ENCODE results near the gene CFAP74.

CFAP74 gene, protein sequence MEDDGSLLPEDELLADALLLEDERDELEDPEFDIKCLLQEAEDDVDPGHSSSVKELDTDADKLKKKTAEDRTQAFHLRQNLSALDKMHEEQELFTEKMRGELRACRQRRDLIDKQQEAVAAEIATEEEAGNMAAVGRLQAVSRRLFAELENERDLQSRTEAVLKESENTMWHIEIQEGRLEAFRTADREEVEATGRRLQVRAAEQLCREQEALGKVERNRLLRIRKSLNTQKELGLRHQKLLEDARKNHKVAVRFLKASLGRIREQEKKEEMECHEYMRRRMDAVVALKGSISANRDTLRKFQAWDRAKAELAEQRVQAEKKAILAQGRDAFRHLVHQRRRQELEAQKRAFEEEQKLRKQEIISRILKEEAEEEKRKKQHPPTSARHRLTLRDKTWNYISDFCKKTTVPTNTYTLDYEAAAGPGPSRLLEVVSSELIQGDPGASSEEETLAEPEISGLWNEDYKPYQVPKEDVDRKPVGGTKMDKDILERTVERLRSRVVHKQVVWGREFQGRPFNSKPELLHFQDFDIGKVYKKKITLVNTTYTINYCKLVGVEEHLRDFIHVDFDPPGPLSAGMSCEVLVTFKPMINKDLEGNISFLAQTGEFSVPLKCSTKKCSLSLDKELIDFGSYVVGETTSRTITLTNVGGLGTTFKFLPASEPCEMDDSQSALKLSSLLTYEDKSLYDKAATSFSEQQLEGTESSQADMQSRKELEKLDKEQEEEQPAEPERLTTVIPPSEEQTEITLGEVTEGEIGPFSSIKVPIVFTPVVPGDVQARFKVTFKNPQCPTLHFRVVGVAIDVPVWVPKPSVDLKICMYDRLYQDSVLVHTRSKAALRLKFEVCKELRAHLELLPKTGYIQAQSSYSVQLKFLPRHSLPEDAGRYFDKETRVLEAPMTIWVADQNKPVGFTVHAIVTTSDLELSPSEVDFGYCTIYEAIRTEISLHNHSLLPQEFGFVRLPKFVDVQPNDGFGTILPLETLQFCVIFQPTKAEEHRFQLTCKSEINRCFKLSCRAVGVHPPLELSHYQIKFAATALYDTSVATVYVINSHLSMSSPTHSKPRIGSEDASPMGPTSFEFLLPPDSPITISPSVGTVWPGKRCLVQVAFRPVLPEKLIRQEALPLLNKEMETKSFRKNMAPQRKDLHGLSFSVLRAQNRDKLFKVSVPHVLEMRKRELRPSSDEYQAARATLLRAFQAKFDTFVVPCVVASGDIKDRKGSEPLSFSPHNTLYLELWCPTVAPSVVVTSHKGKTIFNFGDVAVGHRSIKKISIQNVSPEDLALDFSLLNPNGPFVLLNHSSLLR (N-terminal part only)

GRCh38 chr1:2003541-2004131 lies at the start of gene CFAP74:
TSS of gene CFAP74 (minus strand) at chr1:2003786. CDS start at chr1:1990956, 12,830 bp downstream.
- DNase-seq = no peak

- no peak for DNase-seq
Measured at GRCh38 chr1:2053217-2053616, 49.6 kb upstream of the CFAP74 start.

- DNase-seq = no peak
Measured at GRCh38 chr1:2052756-2053155, 49.2 kb upstream of the CFAP74 start.

DNA sequence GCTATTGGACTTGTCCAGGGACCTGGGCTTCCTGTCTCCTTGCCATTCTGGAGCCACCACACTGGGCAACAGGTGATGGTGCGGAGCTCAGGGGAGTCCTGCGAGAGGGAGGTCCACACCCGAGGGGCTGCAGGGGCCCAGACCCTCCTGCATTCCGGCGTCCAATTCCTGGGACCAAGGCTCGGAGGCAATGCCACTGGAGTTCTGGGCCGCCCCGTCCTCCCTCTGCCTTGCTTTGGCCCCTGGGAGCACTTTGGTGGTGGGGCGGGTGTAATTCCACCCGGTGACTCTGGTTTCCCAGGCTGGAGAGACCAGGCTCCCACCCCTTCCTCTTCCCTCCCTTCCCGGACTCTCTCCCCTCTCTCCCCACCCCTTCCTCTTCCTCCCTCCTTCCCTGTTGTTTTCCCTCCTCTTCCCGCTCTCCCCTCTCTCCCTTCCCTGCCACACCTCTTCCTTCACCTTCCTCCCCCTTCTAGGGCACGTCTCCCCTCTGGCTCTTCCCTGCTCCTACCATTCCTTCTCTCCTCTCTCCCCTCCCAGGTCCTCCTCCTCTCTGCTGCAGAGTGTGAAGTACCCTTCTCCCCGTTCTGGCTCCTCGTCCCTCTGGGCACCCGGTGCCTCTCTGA lies 48.6 kb upstream of the CFAP74 start:
- no peak for DNase-seq

GRCh38 chr1:2050793-2051682 lies 47.5 kb upstream of the CFAP74 start:
- no peak for DNase-seq

DNA sequence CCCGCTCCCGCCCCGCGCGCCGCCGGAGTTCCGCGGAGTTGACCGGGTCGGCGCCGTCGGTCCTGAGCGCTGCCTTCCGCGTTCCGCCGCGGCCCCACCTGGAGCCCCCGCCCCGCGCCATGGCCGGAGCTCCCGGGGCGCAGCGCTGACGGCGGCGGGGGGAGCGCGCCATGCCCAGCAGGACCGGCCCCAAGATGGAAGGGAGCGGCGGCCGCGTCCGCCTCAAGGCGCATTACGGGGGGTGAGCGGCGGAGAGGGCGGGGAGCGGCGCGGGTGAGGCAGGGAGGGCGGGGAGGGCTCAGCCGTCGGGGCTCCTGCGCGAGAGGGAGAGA lies 46.8 kb upstream of the CFAP74 start:
- no peak for DNase-seq

- DNase-seq = peak; percentile 16
Measured at GRCh38 chr1:2049718-2050431, 46.3 kb upstream of the CFAP74 start, which contains the start of gene PRKCZ. TSS of gene PRKCZ (plus strand) at chr1:2050411. CDS start at chr1:2050631, 220 bp downstream.

DNA sequence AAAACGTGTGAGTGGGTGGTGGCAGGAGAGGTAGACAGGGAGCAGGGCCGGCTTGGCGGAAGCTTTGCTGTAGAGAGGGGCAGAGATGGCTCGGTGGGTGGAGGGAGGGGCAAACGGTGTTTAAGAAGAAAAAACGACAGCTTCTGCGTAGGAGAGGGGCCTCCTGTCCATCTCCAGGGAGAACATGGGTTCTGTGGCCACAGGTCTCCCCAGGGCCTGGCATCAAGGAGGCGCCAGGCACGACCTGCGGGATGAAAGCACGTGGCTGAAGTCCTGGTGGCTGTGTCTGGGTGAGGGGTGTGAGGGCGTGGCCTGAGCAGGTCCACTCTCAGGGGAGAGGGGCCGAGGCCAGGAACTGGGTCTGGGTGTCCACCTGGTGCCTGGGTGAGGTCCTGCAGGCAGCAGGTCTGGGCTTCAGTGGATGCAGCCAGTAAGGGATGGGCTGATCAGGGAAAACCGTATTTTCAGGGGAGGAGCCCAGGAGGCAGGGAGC lies 45.7 kb upstream of the CFAP74 start:
- no peak for DNase-seq

GRCh38 chr1:2047749-2048729 lies 44.5 kb upstream of the CFAP74 start:
- DNase-seq = no peak

DNA sequence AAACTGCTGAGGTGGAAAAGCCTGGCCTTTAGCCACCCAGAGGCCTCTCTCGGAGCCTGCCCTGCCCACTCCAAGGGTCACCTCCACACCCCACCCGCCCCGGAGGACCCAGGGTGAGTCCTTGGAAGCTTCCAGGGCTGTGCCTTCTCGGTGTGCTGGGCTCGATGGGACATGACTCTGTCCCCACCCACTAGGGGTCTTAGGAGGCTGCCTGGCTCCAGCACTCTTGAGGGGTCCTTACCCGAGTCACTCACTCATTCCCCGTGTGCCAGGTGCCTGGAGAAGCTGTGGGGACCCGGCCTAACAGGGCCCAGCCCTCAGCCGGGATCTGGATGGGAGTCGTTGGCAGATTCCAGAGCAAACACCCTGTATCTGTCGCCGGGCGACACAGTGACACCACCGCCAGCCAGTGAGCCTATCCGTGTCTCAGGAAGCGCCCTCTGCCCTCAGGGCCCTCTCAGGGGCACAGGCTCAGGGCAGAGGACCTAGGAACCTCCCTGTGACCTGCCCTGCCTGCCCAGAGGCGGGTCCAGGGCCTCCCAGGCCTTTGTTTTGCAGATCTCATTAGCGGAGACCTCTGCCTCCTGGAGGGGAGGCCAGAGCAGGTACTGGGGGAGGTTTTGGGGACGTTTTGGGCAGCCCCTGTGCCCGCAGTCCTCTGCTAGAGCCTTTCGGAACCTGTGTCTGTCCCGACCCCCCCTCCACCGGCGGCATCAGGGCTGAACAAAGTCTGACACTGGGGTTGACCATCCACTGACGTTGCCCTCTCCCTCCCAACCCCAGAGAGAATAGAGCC lies 43.6 kb upstream of the CFAP74 start:
- no peak for DNase-seq

DNA sequence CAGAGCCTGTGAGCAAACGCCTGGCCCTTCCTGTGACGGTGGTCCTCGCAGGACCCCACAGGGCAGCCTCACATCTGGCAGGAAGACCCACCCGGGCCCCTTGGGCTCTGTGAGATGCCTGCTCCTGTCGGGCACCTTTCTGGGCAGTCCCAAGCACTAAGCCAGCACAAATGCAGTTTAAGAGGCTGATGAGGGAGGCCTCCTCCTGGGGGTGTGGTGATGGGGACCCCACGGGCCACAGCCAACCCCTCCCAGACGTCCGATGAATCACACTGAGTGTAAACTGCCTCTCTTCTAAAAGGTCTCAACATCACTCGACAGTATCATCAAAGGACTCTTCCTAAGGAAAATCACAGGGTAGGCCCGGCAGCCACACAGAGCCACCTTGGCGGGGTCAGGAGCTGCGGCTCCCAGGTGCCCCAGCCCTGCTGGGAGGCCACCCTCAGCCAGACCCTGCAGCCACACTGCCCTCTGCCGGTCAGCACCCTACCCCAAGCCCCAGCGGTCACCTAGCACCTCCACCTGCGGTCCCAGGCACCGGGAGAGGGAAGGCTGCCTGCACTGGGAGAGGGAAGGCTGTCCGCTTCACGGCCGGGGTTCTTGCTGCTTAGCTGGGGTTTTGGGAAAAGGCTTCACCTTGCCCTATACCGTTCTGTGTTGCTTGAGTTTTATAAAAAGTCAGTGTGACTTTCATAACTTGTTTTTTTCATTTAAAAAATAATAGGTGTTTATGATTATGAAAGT lies 42.8 kb upstream of the CFAP74 start:
- DNase-seq = no peak

GRCh38 chr1:2045468-2046173 lies 42.0 kb upstream of the CFAP74 start:
- no peak for DNase-seq

DNA sequence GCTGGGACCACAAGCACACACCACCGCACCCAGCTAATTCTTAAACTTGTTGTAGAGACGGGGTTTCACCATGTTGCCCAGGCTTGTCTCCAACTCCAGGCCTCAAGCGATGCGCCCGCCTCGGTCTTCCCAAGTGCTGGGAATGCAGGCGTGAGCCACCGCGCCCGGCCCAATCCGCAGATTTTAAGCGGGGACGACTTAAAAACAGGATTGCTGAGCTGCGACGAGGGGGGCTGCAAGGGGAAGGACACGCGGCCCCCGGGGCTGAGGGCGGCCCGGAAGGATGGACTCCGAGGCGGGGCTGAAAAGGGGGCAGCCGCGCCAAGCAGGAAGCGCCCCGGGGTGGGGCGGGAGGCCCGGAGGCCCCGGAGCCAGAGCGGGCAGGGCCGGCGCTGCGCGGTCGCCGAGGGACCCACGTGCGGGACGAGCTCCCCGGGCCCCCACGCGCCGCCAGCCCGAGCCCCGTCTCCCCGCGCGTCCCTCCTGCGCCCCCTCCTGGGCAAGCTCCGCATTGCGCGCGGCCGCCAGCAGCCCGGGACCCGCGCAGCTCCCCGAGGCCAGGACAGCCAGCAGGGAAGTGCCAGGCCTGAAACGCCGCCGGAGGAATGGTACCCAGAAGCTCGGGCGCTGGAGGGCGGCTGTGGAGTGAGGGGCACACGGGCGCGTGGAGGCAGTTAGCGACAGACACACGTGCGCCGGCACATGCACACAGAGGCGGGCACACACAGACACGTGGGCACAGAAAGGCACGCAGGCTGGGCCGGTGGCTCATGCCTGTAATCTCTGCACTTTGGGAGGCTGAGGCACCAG lies 41.1 kb upstream of the CFAP74 start:
- no peak for DNase-seq

DNA sequence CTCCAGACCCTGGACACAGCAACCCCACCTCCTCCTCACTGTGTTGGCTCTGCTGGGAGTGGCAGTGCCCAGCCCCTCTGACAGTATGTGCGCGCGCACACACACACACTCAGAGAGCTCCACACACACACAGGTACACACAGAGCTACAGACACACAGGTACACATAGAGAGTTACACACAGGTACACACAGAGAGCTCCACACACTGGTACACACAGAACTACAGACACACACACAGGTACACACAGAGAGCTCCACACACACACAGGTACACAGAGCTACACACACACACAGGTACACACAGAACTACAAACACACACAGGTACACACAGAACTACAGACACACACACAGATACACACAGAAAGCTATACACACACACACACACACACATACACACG lies 40.3 kb upstream of the CFAP74 start:
- no peak for DNase-seq

DNA sequence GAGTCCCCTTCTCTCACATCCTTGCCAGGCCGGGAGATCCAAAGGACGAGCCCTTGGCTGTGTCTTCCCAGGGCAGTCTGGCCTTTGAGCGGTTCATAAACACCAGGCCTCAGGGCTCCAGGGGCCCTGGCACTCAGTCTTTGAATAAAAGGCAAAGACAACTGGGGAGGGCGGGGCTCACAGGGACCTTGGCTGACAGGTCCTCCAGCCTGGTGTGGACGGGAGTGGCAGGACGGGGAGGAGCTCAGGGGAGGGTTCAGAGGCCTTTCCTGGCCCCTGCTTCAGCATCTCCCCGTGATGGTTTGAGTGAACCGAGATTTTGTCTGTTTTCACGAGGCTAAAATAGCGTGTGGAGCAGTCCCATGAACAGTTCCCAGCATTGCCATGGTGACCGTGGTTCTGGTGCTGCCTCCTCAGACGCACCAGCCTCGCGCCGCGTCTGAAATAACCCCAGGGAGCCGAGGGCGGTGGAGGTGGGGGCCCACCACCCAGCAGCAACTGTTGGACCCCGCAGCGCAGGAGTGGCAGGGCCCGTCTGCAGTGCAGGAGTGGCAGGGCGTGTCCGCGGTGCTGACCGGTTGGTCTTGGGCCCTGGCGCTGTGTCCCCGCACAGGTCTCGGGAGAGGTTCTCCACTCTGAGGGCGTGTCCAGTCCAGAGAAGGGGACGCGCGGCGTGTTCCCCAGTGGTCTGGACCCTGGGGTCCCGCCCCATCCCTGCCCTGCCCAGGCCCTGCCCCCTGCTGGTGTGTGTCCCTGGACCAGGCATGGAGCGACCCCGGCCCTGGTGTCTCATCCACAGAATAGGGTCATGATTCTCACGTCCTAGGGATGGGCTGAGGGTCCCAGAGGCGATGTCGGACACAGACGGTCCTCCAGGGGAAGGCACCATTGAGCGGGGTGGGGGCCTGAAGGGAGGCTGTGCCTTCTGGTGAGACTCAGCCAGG lies 39.5 kb upstream of the CFAP74 start:
- DNase-seq = no peak

All from SIG-M5 (cell line).